ENCODE results near the gene RPE65.

GRCh38 chr1:68431076-68431475 lies 18.7 kb downstream of the RPE65 start:
- TF ChIP-seq POLR2A (IDR thresholded peaks at IDR 0.05) (no peak), CTCF (IDR thresholded peaks at IDR 0.05) (no peak)
